GM18517 (cell line): ENCODE measurements around the gene ZDHHC14.
"Not testable (repeated sequence)": the region's sequence is repeated elsewhere in the genome, so short reads cannot be mapped to it uniquely, and the experiment has no call there.

ENCODE experiments used
- ATAC-seq: cut with Tn5 transposase; IDR thresholded peaks from one replicate; pipeline ENCODE4 v1.9.1; 2021; ENCODE audit warnings: mild to moderate bottlenecking, moderate library complexity; ENCODE audit not compliant: unreplicated experiment

The ZDHHC14 gene

GRCh38 chr6:157699777-157700636 lies 319.0 kb downstream of the ZDHHC14 start:
- no peak for ATAC-seq

- ATAC-seq, result not testable (repeated sequence)
Observed at GRCh38 chr6:157706351-157706750, 325.4 kb downstream of the ZDHHC14 start.

DNA sequence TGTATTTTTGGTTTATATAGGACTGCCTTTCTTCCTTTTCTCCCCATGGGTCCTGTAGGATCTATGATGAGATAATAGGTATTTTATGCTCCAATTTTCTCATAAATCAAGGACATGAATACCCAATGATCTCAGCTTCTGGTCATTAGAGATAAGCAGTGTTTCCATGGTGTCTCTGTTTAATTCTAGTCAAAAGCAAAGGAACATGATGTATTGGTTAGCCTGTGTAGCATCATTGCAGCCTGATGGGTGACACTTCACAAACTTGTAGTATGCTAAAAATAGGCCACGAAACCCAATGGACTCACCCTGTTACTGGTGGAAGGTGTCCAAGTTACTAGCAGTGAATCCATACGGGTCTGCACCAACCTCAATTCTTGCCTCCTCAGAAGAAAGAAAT lies 325.9 kb downstream of the ZDHHC14 start:
- no peak for ATAC-seq

- no peak for ATAC-seq
Observed at GRCh38 chr6:157707576-157707975, 326.6 kb downstream of the ZDHHC14 start.

DNA sequence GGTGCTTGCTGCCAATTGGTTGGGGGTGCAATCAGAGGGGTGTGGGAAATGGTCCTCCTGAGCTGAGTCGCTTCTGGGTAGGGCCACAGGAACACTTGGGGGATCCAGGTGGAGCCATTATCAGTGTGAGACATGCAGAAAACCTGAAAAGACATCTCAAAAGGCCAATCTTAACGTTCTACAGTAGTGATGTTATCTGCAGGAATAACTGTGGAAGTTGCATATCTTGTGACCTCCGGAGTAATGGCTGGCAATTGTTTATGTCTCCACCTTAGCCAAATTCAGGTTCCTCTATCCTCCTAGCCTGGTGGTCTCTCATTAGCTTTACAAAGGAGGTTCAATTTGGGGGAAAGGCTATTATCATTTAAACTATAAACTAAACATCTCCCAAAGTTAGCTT lies 327.2 kb downstream of the ZDHHC14 start:
- ATAC-seq, result no peak

- no peak for ATAC-seq
Observed at GRCh38 chr6:157708933-157709332, 327.9 kb downstream of the ZDHHC14 start.

- no peak for ATAC-seq
Observed at GRCh38 chr6:157709555-157709954, 328.6 kb downstream of the ZDHHC14 start.

- no peak for ATAC-seq
Observed at GRCh38 chr6:157710604-157711003, 329.6 kb downstream of the ZDHHC14 start.

GRCh38 chr6:157711060-157711459 lies 330.1 kb downstream of the ZDHHC14 start:
- ATAC-seq, result no peak

DNA sequence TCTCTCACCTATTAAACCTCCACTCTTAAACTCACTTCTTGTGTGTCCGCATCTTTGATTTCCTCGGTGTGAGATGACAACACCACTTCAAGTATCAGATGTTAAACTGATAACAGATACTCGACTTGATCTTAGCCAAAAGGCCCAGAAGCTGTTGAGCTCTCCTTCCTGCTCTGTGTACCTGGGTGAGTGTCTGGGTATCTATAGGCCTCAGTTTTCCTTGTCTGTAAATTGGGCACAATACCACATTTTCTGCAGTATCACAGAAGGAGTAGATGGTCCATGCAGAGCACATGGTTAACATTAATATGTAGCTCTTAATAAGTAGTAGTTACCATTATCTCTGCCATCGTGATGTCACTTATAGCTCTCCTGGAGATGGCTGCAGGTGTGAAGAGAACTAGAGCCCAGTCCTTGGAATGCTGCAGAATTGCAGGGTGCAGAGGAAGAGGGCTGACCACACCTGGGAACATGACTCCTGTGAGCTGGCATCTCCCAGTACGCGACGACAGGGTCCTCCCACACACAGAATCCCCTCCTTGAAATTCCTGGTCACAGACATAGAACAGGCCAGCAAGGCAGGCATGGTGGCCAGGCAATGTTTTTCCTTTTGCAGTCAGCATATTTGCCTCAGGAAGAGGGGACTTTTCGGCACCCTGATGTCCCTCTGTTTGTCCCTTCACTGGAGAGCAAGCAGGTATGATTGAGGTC lies 331.8 kb downstream of the ZDHHC14 start:
- ATAC-seq, result no peak

DNA sequence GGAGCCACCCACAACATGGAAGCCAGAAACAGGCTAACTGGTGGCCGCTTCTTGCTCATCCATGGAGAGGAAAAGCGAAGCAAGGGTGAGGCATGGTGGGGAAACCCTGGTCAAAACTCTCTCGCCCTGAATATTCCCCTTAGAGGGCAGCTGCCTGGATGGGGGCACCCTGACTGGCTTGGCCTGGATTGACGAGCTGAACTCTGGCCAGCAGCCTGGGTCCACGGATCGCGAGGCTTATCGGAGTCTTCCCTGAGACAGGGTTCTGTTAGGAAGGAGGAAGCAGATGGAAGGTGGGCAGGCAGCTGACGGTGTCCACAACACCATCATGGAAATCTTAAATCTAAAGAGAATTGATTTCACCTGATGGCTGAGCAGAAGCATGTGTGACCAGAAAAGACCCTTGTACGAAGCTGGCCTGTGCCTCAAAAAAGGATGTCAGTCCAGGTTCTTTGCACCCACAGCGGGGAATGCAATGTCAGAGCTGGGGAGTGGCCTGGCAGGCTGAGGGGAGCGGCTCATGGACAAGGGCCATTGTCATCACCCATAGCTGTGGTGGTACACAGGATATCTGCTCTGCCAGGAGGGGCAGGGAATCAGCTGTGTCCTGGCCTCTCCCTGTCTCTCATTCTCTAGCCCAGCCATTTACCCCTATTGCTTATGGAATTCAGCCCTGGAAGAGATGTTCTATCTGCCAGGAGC lies 332.6 kb downstream of the ZDHHC14 start:
- no peak for ATAC-seq

DNA sequence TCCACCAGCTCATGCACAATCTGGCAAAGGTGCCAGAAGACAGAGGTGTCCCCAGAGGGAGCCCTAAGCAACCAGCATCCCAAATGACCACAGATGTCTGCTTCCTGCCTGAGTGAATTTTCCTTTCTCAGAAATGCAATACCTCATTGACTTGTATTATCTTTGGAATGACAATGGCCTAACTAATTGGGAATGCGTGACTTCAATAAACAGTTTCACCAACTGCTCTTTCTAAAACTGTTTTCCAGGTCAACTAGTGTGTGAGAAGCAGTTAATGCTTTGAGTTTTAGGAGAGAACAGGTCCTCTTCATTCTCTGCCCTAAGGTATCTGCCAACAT lies 333.1 kb downstream of the ZDHHC14 start:
- ATAC-seq, result no peak

- ATAC-seq, result no peak
Observed at GRCh38 chr6:157715728-157716164, 334.8 kb downstream of the ZDHHC14 start.

DNA sequence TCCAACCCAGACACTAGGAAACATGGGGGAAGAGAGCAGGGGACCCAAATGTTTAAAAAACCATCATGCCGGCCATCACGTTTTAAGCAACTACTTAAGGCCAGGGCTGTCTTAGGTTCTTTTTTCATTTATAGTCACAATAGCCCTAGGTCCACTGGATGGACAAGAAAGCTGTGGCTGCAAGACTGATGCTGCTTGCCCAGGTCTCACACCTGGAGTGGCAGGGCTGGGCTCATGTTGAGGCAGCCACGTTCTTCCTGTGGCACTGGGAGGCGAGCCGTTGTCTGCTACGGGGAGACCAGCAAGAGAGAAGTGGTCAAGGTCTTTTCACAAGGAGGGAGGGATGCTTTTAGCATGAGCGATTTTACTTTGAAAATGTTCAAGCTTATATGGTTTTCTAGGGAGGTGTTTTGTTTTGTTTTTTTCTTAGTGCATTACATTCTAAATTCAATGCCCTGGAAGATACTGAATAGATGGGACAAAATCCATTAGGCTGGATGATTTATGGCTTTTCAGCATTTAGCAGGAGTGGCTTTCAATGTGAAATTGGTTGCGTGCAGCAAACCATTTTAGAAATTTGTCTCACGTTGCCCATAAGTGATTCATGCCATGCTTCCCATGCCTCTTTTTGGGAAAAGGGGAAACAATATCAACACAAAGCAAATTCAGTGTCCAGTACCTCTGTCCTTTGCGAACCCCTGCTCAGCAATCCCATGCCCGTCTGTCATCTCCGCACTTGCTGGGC lies 335.4 kb downstream of the ZDHHC14 start:
- no peak for ATAC-seq

GRCh38 chr6:157717340-157717748 lies 336.4 kb downstream of the ZDHHC14 start:
- no peak for ATAC-seq

GRCh38 chr6:157718503-157719187 lies 337.7 kb downstream of the ZDHHC14 start:
- no peak for ATAC-seq

- not testable (repeated sequence) for ATAC-seq
Observed at GRCh38 chr6:157720964-157721363, 340.0 kb downstream of the ZDHHC14 start.

DNA sequence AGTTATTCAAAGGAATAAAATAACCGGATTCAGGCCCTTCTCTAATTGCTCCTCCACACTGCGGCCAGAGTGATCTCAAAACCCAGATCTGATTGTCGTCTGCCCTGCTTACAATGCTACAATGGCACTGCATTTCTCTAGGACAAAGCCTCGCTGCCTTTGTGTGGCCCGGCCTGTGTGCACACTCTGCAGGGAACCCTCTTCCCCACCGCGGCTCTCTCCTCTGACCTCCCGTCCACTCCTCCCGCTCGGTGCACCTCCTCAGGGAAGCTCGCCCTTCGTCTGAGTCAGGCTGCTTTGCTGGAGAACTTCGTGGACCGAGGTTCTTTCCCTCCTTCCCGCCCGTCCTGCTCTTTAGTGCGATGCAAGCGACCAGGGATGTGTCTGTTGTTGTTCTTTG lies 340.4 kb downstream of the ZDHHC14 start:
- ATAC-seq, result no peak

GRCh38 chr6:157721830-157722229 lies 340.8 kb downstream of the ZDHHC14 start:
- no peak for ATAC-seq

GRCh38 chr6:157723376-157723775 lies 342.4 kb downstream of the ZDHHC14 start:
- no peak for ATAC-seq
